Endothelial cell of umbilical vein (primary cell): ENCODE measurements around the gene ADGRB2. TPM values are rescaled to one million over a fixed set of nuclear protein-coding genes. Genes with fewer than 3 reads are reported as not detected.
"Not testable (repeated sequence)": the region's sequence is repeated elsewhere in the genome, so short reads cannot be mapped to it uniquely, and the experiment has no call there.

Experiments
- BruUV-seq: library from RNA; stranded (reverse); fragments of 400-500 nt; replicated peaks from 2 replicates; lab custom pipeline; 2021; lab: Mats Ljungman, UMichigan
- CTCF ChIA-PET: fragments of 300-600, 350-600 bp; sonication (Branson Sonifier 250); formaldehyde crosslinking; loops from one replicate; lab custom pipeline; 2021; ENCODE audit warnings: antibody characterized with exemption, inconsistent platforms; lab: Charles Lee
- POLR2A ChIA-PET: fragments of 300-600, 350-600 bp; sonication (Branson Sonifier 250); formaldehyde crosslinking; loops from one replicate; lab custom pipeline; 2021; ENCODE audit warnings: antibody characterized with exemption, inconsistent platforms; lab: Charles Lee
- DNase-seq: peaks from one replicate; pipeline ENCODE4 v3.0.0-alpha.2; 2011; ENCODE audit warnings: low read depth, low spot score
- FAIRE-seq: peaks from 2 replicates; lab custom pipeline; 2011; peaks lifted over from hg19 to GRCh38; lab: Jason Lieb, UNC
- H2AFZ ChIP-seq: 2 replicates; pipeline ENCODE4 v1.6.0; 2012; ENCODE audit warnings: low read depth, low read length, control low read depth, inconsistent platforms
- H3K27ac ChIP-seq: 2 replicates; pipeline ENCODE4 v1.5.1; 2011; ENCODE audit warnings: low read depth, mild to moderate bottlenecking, control low read depth, low read length, moderate library complexity; ENCODE audit not compliant: insufficient read depth
- H3K27me3 ChIP-seq, 2 experiments: 2 replicates each; pipeline versions ENCODE4 v1.6.0 to v1.6.1; 2011; ENCODE audit warnings: low read length in 2 of 2, mixed read lengths in 1 of 2; ENCODE audit not compliant: control insufficient read depth in 2 of 2, insufficient read depth in 2 of 2
- H3K36me3 ChIP-seq, 2 experiments: 2 replicates in 1 of 2; 3 replicates in 1 of 2; pipeline ENCODE4 v1.5.1; 2011; ENCODE audit warnings: low read length in 2 of 2, mild to moderate bottlenecking in 1 of 2, moderate library complexity in 1 of 2; ENCODE audit not compliant: control insufficient read depth in 2 of 2, insufficient read depth in 2 of 2; ENCODE audit errors: extremely low read depth in 1 of 2
- H3K4me1 ChIP-seq: 3 replicates; pipeline ENCODE4 v1.5.1; 2011; ENCODE audit warnings: mild to moderate bottlenecking, low read length; ENCODE audit not compliant: control insufficient read depth, insufficient read depth; ENCODE audit errors: extremely low read depth
- H3K4me2 ChIP-seq: 2 replicates; pipeline ENCODE4 v1.6.1; 2011; ENCODE audit warnings: low read length, control low read depth, mixed read lengths; ENCODE audit not compliant: insufficient read depth
- H3K4me3 ChIP-seq, 3 experiments: fragments of 200-600 bp in 1 of 3; sonication (generic), shearing (Covaris generic) in 1 of 3; replicated peaks in 1 of 3; 2 replicates each; pipeline ENCODE4 v1.5.1; 2011 to 2016; ENCODE audit warnings: control low read depth in 3 of 3, low read length in 3 of 3, mild to moderate bottlenecking in 2 of 3, inconsistent platforms in 1 of 3, low read depth in 1 of 3, moderate library complexity in 1 of 3; ENCODE audit not compliant: insufficient read depth in 1 of 3
- H3K79me2 ChIP-seq: 2 replicates; pipeline ENCODE4 v1.6.0; 2012; ENCODE audit warnings: low read length, inconsistent platforms; ENCODE audit not compliant: control insufficient read depth, insufficient read depth
- H3K9ac ChIP-seq: replicated peaks from 2 replicates; pipeline ENCODE3; 2011; ENCODE audit warnings: low read length, control low read depth; ENCODE audit not compliant: insufficient read depth; ENCODE audit errors: extremely low read depth
- H3K9me1 ChIP-seq: replicated peaks from 3 replicates; pipeline ENCODE4 v1.6.0; 2011; ENCODE audit warnings: mild to moderate bottlenecking, low read length; ENCODE audit not compliant: control insufficient read depth, insufficient read depth; ENCODE audit errors: extremely low read depth
- H3K9me3 ChIP-seq: replicated peaks from 2 replicates; pipeline ENCODE4 v1.5.1; 2012; ENCODE audit warnings: low read length, inconsistent platforms; ENCODE audit not compliant: control insufficient read depth, insufficient read depth
- H4K20me1 ChIP-seq: replicated peaks from 2 replicates; pipeline ENCODE3; 2011; ENCODE audit warnings: mild to moderate bottlenecking, low read length; ENCODE audit not compliant: control insufficient read depth, insufficient read depth; ENCODE audit errors: extremely low read depth
- CTCF ChIP-seq, 2 donors: IDR thresholded peaks; 1 replicate in 1 of 2; 2 replicates in 1 of 2; pipeline ENCODE4 v1.5.1; 2011; ENCODE audit warnings: low read length in 2 of 2, mild to moderate bottlenecking in 2 of 2, moderate library complexity in 2 of 2, control low read depth in 1 of 2, inconsistent platforms in 1 of 2, low read depth in 1 of 2; ENCODE audit not compliant: insufficient read depth in 1 of 2; ENCODE audit errors: extremely low read depth in 1 of 2
- GATA2 ChIP-seq: IDR thresholded peaks from 2 replicates; pipeline ENCODE4 v1.7.0; 2011; ENCODE audit warnings: low read depth, mild to moderate bottlenecking, moderate library complexity, mixed read lengths, low read length; ENCODE audit not compliant: insufficient read length, insufficient read depth
- dilution Hi-C: fragments of 300-500 bp; cut with MboI; formaldehyde crosslinking; loops from one replicate; pipeline ENCODE4 v1.15.0; 2019; ENCODE audit warnings: low sequenced_read_pairs; ENCODE audit not compliant: extremely low pct_ligation_motif_present
- intact Hi-C: fragments of 100-400 bp; cut with micrococcal nuclease; formaldehyde crosslinking; loops from one replicate; pipeline ENCODE4 v1.10.0; 2022
- polyA plus RNA-seq, 4 experiments: library from polyadenylated mRNA; depleted of rRNA in 3 of 4; stranded (reverse) in 3 of 4; unstranded in 1 of 4; fragments of >200 nt; gene quantifications; 2 replicates each; pipeline versions ENCODE4 v1.2.1 to v1.2.3, GENCODE V29; 2011 to 2012; ENCODE audit warnings: missing spikeins in 1 of 4
- total RNA-seq: library from RNA; stranded (reverse); gene quantifications from 2 replicates; pipeline ENCODE4 v1.2.3, GENCODE V29; 2021

Gene ADGRB2
- total and polyA plus RNA-seq, 2 donors (not counting 3 experiments of a cell fraction or from before 2014, with no cell fraction given): 1.3 to 1.5 TPM

- dilution Hi-C loops: no loop called here
- ChIA-PET POLR2A (no interaction called here), CTCF (interaction anchor here (0.6 to 3.4 kb wide), 9 partner anchors 9 to 81 kb away, joined by 3 to 51 read pairs (median 10); no protein-coding TSS in a partner anchor)
- TF ChIP-seq CTCF (IDR thresholded peaks at IDR 0.05; ENCODE audit: extremely low read depth in 1 of 2, insufficient read depth in 1 of 2, low read depth in 1 of 2, low read length in 2 of 2): peak in 1 of 2 donors; percentile 34
- no peak for TF ChIP-seq GATA2
- no peaks in the 10 kb centered on the region for H3K79me2 ChIP-seq
- peak; percentile 87 for FAIRE-seq
- no peak overlapping the region for H2AFZ ChIP-seq
- no peak overlapping the region for H3K4me2 ChIP-seq
- H3K9me3 ChIP-seq: no peaks in the 10 kb centered on the region
- no peaks in the 10 kb centered on the region for H4K20me1 ChIP-seq
- H3K27ac ChIP-seq: no peak overlapping the region
- no peaks in the 10 kb centered on the region for H3K36me3 ChIP-seq
- no peaks in the 10 kb centered on the region for H3K9me1 ChIP-seq
- BruUV-seq: no TSS peak
- H3K9ac ChIP-seq: no peak overlapping the region
- no peak overlapping the region for H3K4me3 ChIP-seq
- intact Hi-C loops: no loop called here
- peaks cover 7% of the 10 kb centered on the region for H3K4me1 ChIP-seq
- H3K27me3 ChIP-seq: peaks cover 0 to 3% of the 10 kb centered on the region in 2 experiments
- DNase-seq: peak; percentile 68
Observed at GRCh38 chr1:31707711-31708110, 56.4 kb downstream of the ADGRB2 start.

- CTCF ChIA-PET: interaction anchor here (0.6 to 3.4 kb wide), 9 partner anchors 10 to 82 kb away, joined by 3 to 51 read pairs (median 10); no protein-coding TSS in a partner anchor
- FAIRE-seq, H3K9me1 ChIP-seq: not testable (repeated sequence)
Observed at GRCh38 chr1:31707059-31707600, 57.0 kb downstream of the ADGRB2 start.

More at GRCh38 chr1:31707059-31707600, 57.0 kb downstream of the ADGRB2 start:
- H3K4me3 ChIP-seq, BruUV-seq, H3K27me3 ChIP-seq, H3K9ac ChIP-seq, H4K20me1 ChIP-seq, H3K4me1 ChIP-seq, H3K36me3 ChIP-seq, POLR2A ChIA-PET, dilution Hi-C loops, H3K4me2 ChIP-seq, H3K9me3 ChIP-seq, DNase-seq, H3K27ac ChIP-seq, H2AFZ ChIP-seq, H3K79me2 ChIP-seq, intact Hi-C loops: not testable (repeated sequence)
